ENCODE measurements around the gene REPS1.

GRCh38 chr6:138987080-138987642 is 892 bp downstream of the REPS1 start:
- TF ChIP-seq ZBTB43 (CRISPR knock-in tag; IDR thresholded peaks at IDR 0.05) (no peak), CTCF (IDR thresholded peaks at IDR 0.05) (no peak), SMAD3 (CRISPR knock-in tag; IDR thresholded peaks at IDR 0.05; ENCODE audit: borderline replicate concordance) (0 out of 2 replicates have a peak, but pooled peaks have one; percentile 38)
- TF ChIP-seq, protein P1, sequence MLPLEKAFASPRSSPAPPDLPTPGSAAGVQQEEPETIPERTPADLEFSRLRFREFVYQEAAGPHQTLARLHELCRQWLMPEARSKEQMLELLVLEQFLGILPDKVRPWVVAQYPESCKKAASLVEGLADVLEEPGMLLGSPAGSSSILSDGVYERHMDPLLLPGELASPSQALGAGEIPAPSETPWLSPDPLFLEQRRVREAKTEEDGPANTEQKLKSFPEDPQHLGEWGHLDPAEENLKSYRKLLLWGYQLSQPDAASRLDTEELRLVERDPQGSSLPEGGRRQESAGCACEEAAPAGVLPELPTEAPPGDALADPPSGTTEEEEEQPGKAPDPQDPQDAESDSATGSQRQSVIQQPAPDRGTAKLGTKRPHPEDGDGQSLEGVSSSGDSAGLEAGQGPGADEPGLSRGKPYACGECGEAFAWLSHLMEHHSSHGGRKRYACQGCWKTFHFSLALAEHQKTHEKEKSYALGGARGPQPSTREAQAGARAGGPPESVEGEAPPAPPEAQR (CRISPR knock-in tag; IDR thresholded peaks at IDR 0.05) = no peak
